K562 (cell line): ENCODE data around the gene GULP1. TPM values are rescaled to one million over a fixed set of nuclear protein-coding genes. Genes with fewer than 3 reads are reported as not detected.

Source experiments
- ARID1B ChIP-seq: fragments of 450-650 bp; IDR thresholded peaks from 2 replicates; pipeline ENCODE4 v1.6.1; 2016; ENCODE audit warnings: antibody characterized with exemption, mild to moderate bottlenecking, inconsistent platforms
- FOXP1 ChIP-seq: sonication (generic); formaldehyde crosslinking; IDR thresholded peaks from 2 replicates; pipeline ENCODE4 v1.8.0; 2022; ENCODE audit warnings: mild to moderate bottlenecking, missing genetic modification reagents
- POLR2H ChIP-seq: IDR thresholded peaks from 2 replicates; pipeline ENCODE4 v1.6.1; 2016; ENCODE audit warnings: missing genetic modification characterization, low read depth, mild to moderate bottlenecking, control low read depth, missing compliant biosample characterization, moderate library complexity
- SOX6 ChIP-seq: fragments of 450-650 bp; IDR thresholded peaks from 2 replicates; pipeline ENCODE4 v1.6.1; 2014; ENCODE audit warnings: mild to moderate bottlenecking
- SREBF1 ChIP-seq: fragments of 150-350 bp; IDR thresholded peaks from 2 replicates; pipeline ENCODE4 v1.6.1; 2014; ENCODE audit warnings: antibody characterized with exemption, low read depth, low read length, borderline replicate concordance
- TEAD4 ChIP-seq, 2 experiments: sonication (generic) in 1 of 2; formaldehyde crosslinking in 1 of 2; IDR thresholded peaks; 2 replicates each; pipeline versions ENCODE4 v1.6.1 to v1.8.0; 2012 to 2022; ENCODE audit warnings: borderline replicate concordance in 1 of 2, inconsistent platforms in 1 of 2, low read length in 1 of 2, mild to moderate bottlenecking in 1 of 2, missing genetic modification reagents in 1 of 2
- ZNF41 ChIP-seq: fragments of 250-450 bp; sonication (Bioruptor Pico); conservative IDR thresholded peaks from 2 replicates; pipeline ENCODE4 v1.4.0; 2020; ENCODE audit warnings: mild to moderate bottlenecking
- polyA plus RNA-seq, 8 experiments: library from polyadenylated mRNA; depleted of rRNA in 4 of 8; stranded (reverse) in 5 of 8; unstranded in 3 of 8; fragments of >200 nt; fragmentation: Nextera tagmentation in 2 of 8; fragmentation: Illumina TruSeq in 1 of 8; extraction: Ambion mirVana in 2 of 8; extraction: Trizol in 1 of 8; gene quantifications; 2 replicates each; pipeline versions ENCODE4 v1.2.1 to v1.2.3, GENCODE V29; 2011 to 2014; ENCODE audit warnings: inconsistent platforms in 1 of 8, missing spikeins in 1 of 8
- total RNA-seq, 7 experiments: library from RNA; depleted of rRNA in 6 of 7; stranded (reverse); fragments of >200 nt in 6 of 7; fragmentation: Illumina TruSeq in 2 of 7; extraction: Trizol in 2 of 7; gene quantifications; 2 replicates each; pipeline versions ENCODE4 v1.2.1 to v1.2.3, GENCODE V29; 2011 to 2021; ENCODE audit warnings: low replicate concordance in 1 of 7
- TF ChIP-seq, protein P1 (sequence below): fragments of 200-800 bp; sonication (Bioruptor generic); IDR thresholded peaks from 2 replicates; pipeline ENCODE4 v1.6.1; 2016; ENCODE audit warnings: missing genetic modification characterization, missing compliant biosample characterization
- TF ChIP-seq, protein P2 (sequence below): fragments of 450-650 bp; IDR thresholded peaks from 2 replicates; pipeline ENCODE4 v1.6.1; 2016; ENCODE audit warnings: antibody characterized with exemption
- TF ChIP-seq, protein P3 (sequence below), 2 experiments: fragments of 250-450 bp in 1 of 2; fragments of 450-650 bp in 1 of 2; sonication (Bioruptor Pico) in 1 of 2; IDR thresholded peaks; 2 replicates each; pipeline versions ENCODE4 v1.6.1 to v1.8.0; 2016 to 2021; ENCODE audit warnings: mild to moderate bottlenecking in 2 of 2, moderate library complexity in 2 of 2, missing compliant biosample characterization in 1 of 2, missing genetic modification characterization in 1 of 2
- TF ChIP-seq, protein P4 (sequence below): sonication (generic); formaldehyde crosslinking; IDR thresholded peaks from 2 replicates; pipeline ENCODE4 v1.8.1; 2022; ENCODE audit warnings: missing genetic modification reagents
- TF ChIP-seq, protein P5 (sequence below), 2 experiments: fragments of 450-650 bp in 1 of 2; sonication (generic) in 1 of 2; formaldehyde crosslinking in 1 of 2; IDR thresholded peaks in 1 of 2; conservative IDR thresholded peaks in 1 of 2; 2 replicates each; pipeline versions ENCODE4 v1.6.1 to v1.8.1; 2016 to 2023; ENCODE audit warnings: mild to moderate bottlenecking in 2 of 2, moderate library complexity in 2 of 2, inconsistent platforms in 1 of 2, missing genetic modification reagents in 1 of 2
- TF ChIP-seq, protein P6 (sequence below): fragments of 250-450 bp; sonication (Bioruptor Pico); IDR thresholded peaks from 2 replicates; pipeline ENCODE4 v1.9.0; 2021; ENCODE audit warnings: mild to moderate bottlenecking, inconsistent platforms

GULP1 gene
- total and polyA plus RNA-seq, 9 of the 15 experiments (the other 6 are each of a cell fraction or from before 2014, with no cell fraction given): 8.5 to 25.3 (median 19.5) TPM

DNA sequence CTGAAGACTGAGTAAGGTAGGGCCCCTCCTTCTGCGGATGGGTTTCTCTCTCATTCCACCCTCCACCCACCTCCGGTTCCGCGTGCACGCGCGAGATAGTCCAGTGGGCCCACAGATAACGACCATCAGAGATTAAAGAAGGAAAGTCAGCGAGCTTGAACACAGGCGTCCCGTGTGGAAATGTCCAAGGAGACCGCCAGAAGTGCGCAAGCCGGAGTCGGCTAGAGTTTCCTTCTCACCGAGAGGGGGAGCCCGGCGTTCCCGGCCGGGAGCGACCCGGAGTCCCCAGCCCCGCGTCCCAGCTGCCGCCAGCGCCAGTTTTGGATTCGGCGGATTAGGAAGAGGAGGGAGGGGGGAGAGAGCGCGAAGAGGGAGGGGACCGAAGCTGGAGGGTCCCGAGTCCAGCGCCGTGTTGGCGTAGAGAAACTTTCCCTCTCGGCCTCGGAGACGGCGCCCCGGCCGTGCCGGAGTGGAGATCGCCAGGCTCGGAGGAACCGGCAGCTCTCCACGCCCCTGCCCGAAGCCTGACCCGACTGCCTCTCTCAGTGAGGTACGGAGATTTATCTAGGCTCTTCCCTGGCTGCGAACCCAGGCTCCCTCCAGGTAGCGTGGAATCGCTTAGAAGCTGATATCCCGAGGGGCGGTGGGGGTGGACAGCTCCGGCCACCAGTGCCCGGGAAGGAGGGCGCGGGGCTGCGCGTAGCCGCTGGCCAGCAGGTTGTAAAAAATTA, at the start of gene GULP1 (continued):
- TF ChIP-seq, protein P1, sequence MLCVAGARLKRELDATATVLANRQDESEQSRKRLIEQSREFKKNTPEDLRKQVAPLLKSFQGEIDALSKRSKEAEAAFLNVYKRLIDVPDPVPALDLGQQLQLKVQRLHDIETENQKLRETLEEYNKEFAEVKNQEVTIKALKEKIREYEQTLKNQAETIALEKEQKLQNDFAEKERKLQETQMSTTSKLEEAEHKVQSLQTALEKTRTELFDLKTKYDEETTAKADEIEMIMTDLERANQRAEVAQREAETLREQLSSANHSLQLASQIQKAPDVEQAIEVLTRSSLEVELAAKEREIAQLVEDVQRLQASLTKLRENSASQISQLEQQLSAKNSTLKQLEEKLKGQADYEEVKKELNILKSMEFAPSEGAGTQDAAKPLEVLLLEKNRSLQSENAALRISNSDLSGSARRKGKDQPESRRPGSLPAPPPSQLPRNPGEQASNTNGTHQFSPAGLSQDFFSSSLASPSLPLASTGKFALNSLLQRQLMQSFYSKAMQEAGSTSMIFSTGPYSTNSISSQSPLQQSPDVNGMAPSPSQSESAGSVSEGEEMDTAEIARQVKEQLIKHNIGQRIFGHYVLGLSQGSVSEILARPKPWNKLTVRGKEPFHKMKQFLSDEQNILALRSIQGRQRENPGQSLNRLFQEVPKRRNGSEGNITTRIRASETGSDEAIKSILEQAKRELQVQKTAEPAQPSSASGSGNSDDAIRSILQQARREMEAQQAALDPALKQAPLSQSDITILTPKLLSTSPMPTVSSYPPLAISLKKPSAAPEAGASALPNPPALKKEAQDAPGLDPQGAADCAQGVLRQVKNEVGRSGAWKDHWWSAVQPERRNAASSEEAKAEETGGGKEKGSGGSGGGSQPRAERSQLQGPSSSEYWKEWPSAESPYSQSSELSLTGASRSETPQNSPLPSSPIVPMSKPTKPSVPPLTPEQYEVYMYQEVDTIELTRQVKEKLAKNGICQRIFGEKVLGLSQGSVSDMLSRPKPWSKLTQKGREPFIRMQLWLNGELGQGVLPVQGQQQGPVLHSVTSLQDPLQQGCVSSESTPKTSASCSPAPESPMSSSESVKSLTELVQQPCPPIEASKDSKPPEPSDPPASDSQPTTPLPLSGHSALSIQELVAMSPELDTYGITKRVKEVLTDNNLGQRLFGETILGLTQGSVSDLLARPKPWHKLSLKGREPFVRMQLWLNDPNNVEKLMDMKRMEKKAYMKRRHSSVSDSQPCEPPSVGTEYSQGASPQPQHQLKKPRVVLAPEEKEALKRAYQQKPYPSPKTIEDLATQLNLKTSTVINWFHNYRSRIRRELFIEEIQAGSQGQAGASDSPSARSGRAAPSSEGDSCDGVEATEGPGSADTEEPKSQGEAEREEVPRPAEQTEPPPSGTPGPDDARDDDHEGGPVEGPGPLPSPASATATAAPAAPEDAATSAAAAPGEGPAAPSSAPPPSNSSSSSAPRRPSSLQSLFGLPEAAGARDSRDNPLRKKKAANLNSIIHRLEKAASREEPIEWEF (CRISPR knock-in tag): no peak
- TF ChIP-seq, protein P2, sequence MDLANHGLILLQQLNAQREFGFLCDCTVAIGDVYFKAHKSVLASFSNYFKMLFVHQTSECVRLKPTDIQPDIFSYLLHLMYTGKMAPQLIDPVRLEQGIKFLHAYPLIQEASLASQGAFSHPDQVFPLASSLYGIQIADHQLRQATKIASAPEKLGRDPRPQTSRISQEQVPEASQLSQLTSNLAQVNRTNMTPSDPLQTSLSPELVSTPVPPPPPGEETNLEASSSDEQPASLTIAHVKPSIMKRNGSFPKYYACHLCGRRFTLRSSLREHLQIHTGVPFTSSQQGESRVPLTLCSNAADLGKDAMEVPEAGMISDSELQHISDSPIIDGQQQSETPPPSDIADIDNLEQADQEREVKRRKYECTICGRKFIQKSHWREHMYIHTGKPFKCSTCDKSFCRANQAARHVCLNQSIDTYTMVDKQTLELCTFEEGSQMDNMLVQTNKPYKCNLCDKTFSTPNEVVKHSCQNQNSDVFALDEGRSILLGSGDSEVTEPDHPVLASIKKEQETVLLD: peak; percentile 93
- TF ChIP-seq, protein P3, sequence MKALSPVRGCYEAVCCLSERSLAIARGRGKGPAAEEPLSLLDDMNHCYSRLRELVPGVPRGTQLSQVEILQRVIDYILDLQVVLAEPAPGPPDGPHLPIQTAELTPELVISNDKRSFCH (CRISPR knock-in tag; IDR thresholded peaks at IDR 0.05): no peak
- TF ChIP-seq, protein P3 (tag; IDR thresholded peaks at IDR 0.05): peak; percentile 53; the same call in 1 of the 2 replicates
- TF ChIP-seq TEAD4 (IDR thresholded peaks at IDR 0.05; ENCODE audit: low read length) (peak; percentile 52), TEAD4 (CRISPR knock-in tag; IDR thresholded peaks at IDR 0.05; ENCODE audit: borderline replicate concordance) (no peak), SOX6 (peak; percentile 32; the same call in 1 of the 2 replicates), ARID1B (peak; percentile 73), POLR2H (tag) (no peak), FOXP1 (CRISPR knock-in tag) (no peak), SREBF1 (no peak), ZNF41 (CRISPR knock-in tag) (no peak)
- TF ChIP-seq, protein P4, sequence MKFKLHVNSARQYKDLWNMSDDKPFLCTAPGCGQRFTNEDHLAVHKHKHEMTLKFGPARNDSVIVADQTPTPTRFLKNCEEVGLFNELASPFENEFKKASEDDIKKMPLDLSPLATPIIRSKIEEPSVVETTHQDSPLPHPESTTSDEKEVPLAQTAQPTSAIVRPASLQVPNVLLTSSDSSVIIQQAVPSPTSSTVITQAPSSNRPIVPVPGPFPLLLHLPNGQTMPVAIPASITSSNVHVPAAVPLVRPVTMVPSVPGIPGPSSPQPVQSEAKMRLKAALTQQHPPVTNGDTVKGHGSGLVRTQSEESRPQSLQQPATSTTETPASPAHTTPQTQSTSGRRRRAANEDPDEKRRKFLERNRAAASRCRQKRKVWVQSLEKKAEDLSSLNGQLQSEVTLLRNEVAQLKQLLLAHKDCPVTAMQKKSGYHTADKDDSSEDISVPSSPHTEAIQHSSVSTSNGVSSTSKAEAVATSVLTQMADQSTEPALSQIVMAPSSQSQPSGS (CRISPR knock-in tag): no peak
- TF ChIP-seq, protein P5, sequence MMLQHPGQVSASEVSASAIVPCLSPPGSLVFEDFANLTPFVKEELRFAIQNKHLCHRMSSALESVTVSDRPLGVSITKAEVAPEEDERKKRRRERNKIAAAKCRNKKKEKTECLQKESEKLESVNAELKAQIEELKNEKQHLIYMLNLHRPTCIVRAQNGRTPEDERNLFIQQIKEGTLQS (IDR thresholded peaks at IDR 0.05): no peak
- TF ChIP-seq, protein P5 (CRISPR knock-in tag; conservative IDR thresholded peaks at IDR 0.05): no peak
- TF ChIP-seq, protein P6, sequence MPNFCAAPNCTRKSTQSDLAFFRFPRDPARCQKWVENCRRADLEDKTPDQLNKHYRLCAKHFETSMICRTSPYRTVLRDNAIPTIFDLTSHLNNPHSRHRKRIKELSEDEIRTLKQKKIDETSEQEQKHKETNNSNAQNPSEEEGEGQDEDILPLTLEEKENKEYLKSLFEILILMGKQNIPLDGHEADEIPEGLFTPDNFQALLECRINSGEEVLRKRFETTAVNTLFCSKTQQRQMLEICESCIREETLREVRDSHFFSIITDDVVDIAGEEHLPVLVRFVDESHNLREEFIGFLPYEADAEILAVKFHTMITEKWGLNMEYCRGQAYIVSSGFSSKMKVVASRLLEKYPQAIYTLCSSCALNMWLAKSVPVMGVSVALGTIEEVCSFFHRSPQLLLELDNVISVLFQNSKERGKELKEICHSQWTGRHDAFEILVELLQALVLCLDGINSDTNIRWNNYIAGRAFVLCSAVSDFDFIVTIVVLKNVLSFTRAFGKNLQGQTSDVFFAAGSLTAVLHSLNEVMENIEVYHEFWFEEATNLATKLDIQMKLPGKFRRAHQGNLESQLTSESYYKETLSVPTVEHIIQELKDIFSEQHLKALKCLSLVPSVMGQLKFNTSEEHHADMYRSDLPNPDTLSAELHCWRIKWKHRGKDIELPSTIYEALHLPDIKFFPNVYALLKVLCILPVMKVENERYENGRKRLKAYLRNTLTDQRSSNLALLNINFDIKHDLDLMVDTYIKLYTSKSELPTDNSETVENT (CRISPR knock-in tag): no peak
